Loucy (cell line): Measurements from ENCODE around the gene IRF6.

Source experiments
- H2AFZ ChIP-seq: fragments of 200-600 bp; sonication (generic); 2 replicates; pipeline ENCODE4 v1.6.0; 2016; ENCODE audit warnings: antibody characterized with exemption, mild to moderate bottlenecking, low read length, moderate library complexity
- H3F3A ChIP-seq: fragments of 200-600 bp; 2 replicates; pipeline ENCODE4 v1.6.0; 2016; ENCODE audit warnings: antibody characterized with exemption, low read depth, mild to moderate bottlenecking
- H3K27me3 ChIP-seq: fragments of 200-600 bp; sonication (generic); 2 replicates; pipeline ENCODE4 v1.6.1; 2014; ENCODE audit warnings: low read length, mild to moderate bottlenecking; ENCODE audit not compliant: insufficient read depth, poor library complexity, severe bottlenecking
- H3K36me3 ChIP-seq: fragments of 200-600 bp; sonication (generic); 2 replicates; pipeline ENCODE4 v1.6.1; 2016; ENCODE audit warnings: low read length; ENCODE audit not compliant: insufficient read depth
- H3K4me1 ChIP-seq: fragments of 200-600 bp; sonication (generic); 2 replicates; pipeline ENCODE4 v1.5.1; 2014; ENCODE audit warnings: low read length, mild to moderate bottlenecking; ENCODE audit not compliant: insufficient read depth, poor library complexity, severe bottlenecking
- H3K4me2 ChIP-seq: fragments of 200-600 bp; sonication (generic); 2 replicates; pipeline ENCODE4 v1.6.0; 2014; ENCODE audit warnings: antibody characterized with exemption, low read length, low read depth, mild to moderate bottlenecking; ENCODE audit not compliant: poor library complexity, severe bottlenecking
- H3K4me3 ChIP-seq: fragments of 200-600 bp; sonication (generic); 2 replicates; pipeline ENCODE4 v1.5.1; 2014; ENCODE audit warnings: low read length, mild to moderate bottlenecking, mixed read lengths; ENCODE audit not compliant: poor library complexity, severe bottlenecking
- H3K79me2 ChIP-seq: fragments of 200-600 bp; sonication (generic); 2 replicates; pipeline ENCODE4 v1.6.1; 2014; ENCODE audit warnings: low read length; ENCODE audit not compliant: insufficient read depth
- H3K9ac ChIP-seq: fragments of 200-600 bp; sonication (generic); 2 replicates; pipeline ENCODE4 v1.6.0; 2014; ENCODE audit warnings: mild to moderate bottlenecking, low read depth, low read length, moderate library complexity; ENCODE audit not compliant: poor library complexity, severe bottlenecking
- H3K9me2 ChIP-seq: fragments of 200-600 bp; sonication (generic); replicated peaks from 2 replicates; pipeline ENCODE4 v1.6.1; 2016; ENCODE audit warnings: low read depth, low read length, mixed read lengths
- H3K9me3 ChIP-seq: fragments of 200-600 bp; sonication (generic); 2 replicates; pipeline ENCODE4 v1.6.1; 2014; ENCODE audit warnings: mild to moderate bottlenecking, antibody characterized with exemption, low read length, low read depth; ENCODE audit not compliant: insufficient read depth
- H4K20me1 ChIP-seq: fragments of 200-600 bp; sonication (generic); 2 replicates; pipeline ENCODE4 v1.6.0; 2014; ENCODE audit warnings: antibody characterized with exemption, low read length, mild to moderate bottlenecking; ENCODE audit not compliant: insufficient read depth, poor library complexity, severe bottlenecking
- CTCF ChIP-seq: fragments of 200-600 bp; sonication (generic); conservative IDR thresholded peaks from 2 replicates; pipeline ENCODE4 v1.5.1; 2014; ENCODE audit warnings: mild to moderate bottlenecking, antibody characterized with exemption, low read length
- EZH2phosphoT487 ChIP-seq: fragments of 200-600 bp; IDR thresholded peaks from 2 replicates; pipeline ENCODE4 v1.6.1; 2018; ENCODE audit warnings: antibody characterized with exemption, mild to moderate bottlenecking, moderate library complexity, borderline replicate concordance

IRF6 gene

GRCh38 chr1:209808059-209808581 lies 2.2 kb upstream of the IRF6 start:
- no peak for TF ChIP-seq CTCF
- TF ChIP-seq EZH2phosphoT487 = no peak
- Histone ChIP-seq H3K4me3 (no peak overlapping the region), H3K36me3 (no peaks in the 10 kb centered on the region), H3K4me2 (no peak overlapping the region), H3K9me2 (no peaks in the 10 kb centered on the region), H3K9ac (no peak overlapping the region), H3K9me3 (no peaks in the 10 kb centered on the region), H2AFZ (no peak overlapping the region), H4K20me1 (no peaks in the 10 kb centered on the region), H3K27me3 (peaks cover 13% of the 10 kb centered on the region), H3K79me2 (no peaks in the 10 kb centered on the region), H3K4me1 (no peaks in the 10 kb centered on the region), H3F3A (no peaks in the 10 kb centered on the region)

DNA sequence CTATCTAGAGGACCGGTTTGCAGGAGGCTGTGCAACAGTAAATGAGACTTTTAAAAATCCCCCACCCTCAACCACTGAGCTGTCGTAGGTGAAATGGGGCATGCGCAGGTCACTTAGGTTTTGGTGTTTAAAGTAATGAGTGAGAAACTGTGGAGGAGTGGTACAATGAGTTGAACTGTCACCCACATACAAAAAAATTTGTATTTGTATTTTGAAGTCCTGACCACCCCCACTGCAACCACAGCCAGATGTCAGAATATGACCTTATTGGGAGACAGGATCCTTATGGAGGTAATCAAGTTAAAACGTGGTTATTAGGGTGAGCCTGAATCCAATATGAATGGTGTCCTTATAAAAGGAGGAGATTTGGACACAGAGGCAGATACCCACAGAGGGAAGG lies 1.6 kb upstream of the IRF6 start:
- H3K79me2 ChIP-seq = no peaks in the 10 kb centered on the region
- no peaks in the 10 kb centered on the region for H3F3A ChIP-seq
- no peak overlapping the region for H3K4me2 ChIP-seq
- H3K9ac ChIP-seq = no peak overlapping the region
- no peaks in the 10 kb centered on the region for H3K4me1 ChIP-seq
- no peaks in the 10 kb centered on the region for H3K9me3 ChIP-seq
- no peak for TF ChIP-seq EZH2phosphoT487
- TF ChIP-seq CTCF = no peak
- no peaks in the 10 kb centered on the region for H3K36me3 ChIP-seq
- H3K27me3 ChIP-seq = peaks cover 17% of the 10 kb centered on the region
- no peaks in the 10 kb centered on the region for H4K20me1 ChIP-seq
- H3K4me3 ChIP-seq = no peak overlapping the region
- no peak overlapping the region for H2AFZ ChIP-seq
- no peaks in the 10 kb centered on the region for H3K9me2 ChIP-seq

- no peaks in the 10 kb centered on the region for H3K36me3 ChIP-seq
- TF ChIP-seq CTCF = no peak
- TF ChIP-seq EZH2phosphoT487 = no peak
- H3K79me2 ChIP-seq = no peaks in the 10 kb centered on the region
- H3K4me2 ChIP-seq = no peak overlapping the region
- no peaks in the 10 kb centered on the region for H3K4me1 ChIP-seq
- H3K27me3 ChIP-seq = peaks cover 38% of the 10 kb centered on the region
- no peak overlapping the region for H2AFZ ChIP-seq
- H3K9ac ChIP-seq = no peak overlapping the region
- no peaks in the 10 kb centered on the region for H3K9me2 ChIP-seq
- no peak overlapping the region for H3K4me3 ChIP-seq
- no peaks in the 10 kb centered on the region for H3K9me3 ChIP-seq
- H3F3A ChIP-seq = no peaks in the 10 kb centered on the region
- H4K20me1 ChIP-seq = no peaks in the 10 kb centered on the region
Observed at GRCh38 chr1:209805341-209805781, 581 bp downstream of the IRF6 start.
